ENCODE measurements around the gene DNAAF3.

The DNAAF3 gene

GRCh38 chr19:55158848-55159749 is 7.3 kb downstream of the DNAAF3 start:
- H3K4me3 ChIP-seq (ENCODE audit: low read length, poor library complexity, severe bottlenecking) = no peak overlapping the region
- no peaks in the 10 kb centered on the region for H3K9me3 ChIP-seq (ENCODE audit: insufficient read depth, low read depth, low read length)
- H3K27me3 ChIP-seq (ENCODE audit: insufficient read depth, low read length, poor library complexity, severe bottlenecking) = no peaks in the 10 kb centered on the region
- TF ChIP-seq CTCF (conservative IDR thresholded peaks at IDR 0.05; ENCODE audit: low read length) = no peak
- no peak for TF ChIP-seq EZH2phosphoT487 (IDR thresholded peaks at IDR 0.05; ENCODE audit: borderline replicate concordance)
- no peak overlapping the region for H3K4me2 ChIP-seq (ENCODE audit: low read depth, low read length, poor library complexity, severe bottlenecking)
- no peaks in the 10 kb centered on the region for H4K20me1 ChIP-seq (ENCODE audit: insufficient read depth, low read length, poor library complexity, severe bottlenecking)
- no peaks in the 10 kb centered on the region for H3K79me2 ChIP-seq (ENCODE audit: insufficient read depth, low read length)
- H3F3A ChIP-seq (ENCODE audit: low read depth) = no peaks in the 10 kb centered on the region
- peaks cover 1% of the 10 kb centered on the region for H3K4me1 ChIP-seq (ENCODE audit: insufficient read depth, low read length, poor library complexity, severe bottlenecking)
- no peaks in the 10 kb centered on the region for H3K9me2 ChIP-seq (replicated peaks; ENCODE audit: low read depth, low read length)
- no peak overlapping the region for H3K9ac ChIP-seq (ENCODE audit: low read depth, low read length, poor library complexity, severe bottlenecking)
- H3K36me3 ChIP-seq (ENCODE audit: insufficient read depth, low read length) = no peaks in the 10 kb centered on the region
- H2AFZ ChIP-seq (ENCODE audit: low read length) = no peak overlapping the region

- Histone ChIP-seq H3K36me3 (ENCODE audit: insufficient read depth, low read length) (no peaks in the 10 kb centered on the region), H3K4me2 (ENCODE audit: low read depth, low read length, poor library complexity, severe bottlenecking) (no peak overlapping the region), H3F3A (ENCODE audit: low read depth) (peaks cover 5% of the 10 kb centered on the region; the same call in 1 of the 2 replicates), H4K20me1 (ENCODE audit: insufficient read depth, low read length, poor library complexity, severe bottlenecking) (no peaks in the 10 kb centered on the region), H3K4me3 (ENCODE audit: low read length, poor library complexity, severe bottlenecking) (no peak overlapping the region), H3K9me2 (replicated peaks; ENCODE audit: low read depth, low read length) (no peaks in the 10 kb centered on the region), H3K4me1 (ENCODE audit: insufficient read depth, low read length, poor library complexity, severe bottlenecking) (peaks cover 8% of the 10 kb centered on the region), H3K9ac (ENCODE audit: low read depth, low read length, poor library complexity, severe bottlenecking) (no peak overlapping the region), H2AFZ (ENCODE audit: low read length) (no peak overlapping the region), H3K9me3 (ENCODE audit: insufficient read depth, low read depth, low read length) (no peaks in the 10 kb centered on the region), H3K27me3 (ENCODE audit: insufficient read depth, low read length, poor library complexity, severe bottlenecking) (no peaks in the 10 kb centered on the region), H3K79me2 (ENCODE audit: insufficient read depth, low read length) (no peaks in the 10 kb centered on the region)
- no peak for TF ChIP-seq EZH2phosphoT487 (IDR thresholded peaks at IDR 0.05; ENCODE audit: borderline replicate concordance)
- TF ChIP-seq CTCF (conservative IDR thresholded peaks at IDR 0.05; ENCODE audit: low read length) = no peak
Observed at GRCh38 chr19:55158423-55158822, 8.0 kb downstream of the DNAAF3 start.

GRCh38 chr19:55157064-55157908 is 9.1 kb downstream of the DNAAF3 start, which contains the start of gene TNNI3:
TSS of gene TNNI3 (minus strand) at chr19:55157732. CDS start at chr19:55157589, 143 bp downstream.
- no peak within 1 kb of the TSS for H3K9ac ChIP-seq (ENCODE audit: low read depth, low read length, poor library complexity, severe bottlenecking)
- H3K4me3 ChIP-seq (ENCODE audit: low read length, poor library complexity, severe bottlenecking) = no peak within 1 kb of the TSS
- peaks cover 8% of the 10 kb centered on the region; the same call in 1 of the 2 replicates for H3F3A ChIP-seq (ENCODE audit: low read depth)
- H3K9me2 ChIP-seq (replicated peaks; ENCODE audit: low read depth, low read length) = no peaks in the 10 kb centered on the region
- H3K9me3 ChIP-seq (ENCODE audit: insufficient read depth, low read depth, low read length) = no peaks in the 10 kb centered on the region
- H3K79me2 ChIP-seq (ENCODE audit: insufficient read depth, low read length) = no peaks in the 10 kb centered on the region
- H3K36me3 ChIP-seq (ENCODE audit: insufficient read depth, low read length) = no peaks in the 10 kb centered on the region
- H3K27me3 ChIP-seq (ENCODE audit: insufficient read depth, low read length, poor library complexity, severe bottlenecking) = no peaks in the 10 kb centered on the region
- H3K4me1 ChIP-seq (ENCODE audit: insufficient read depth, low read length, poor library complexity, severe bottlenecking) = peaks cover 13% of the 10 kb centered on the region
- no peak for TF ChIP-seq EZH2phosphoT487 (IDR thresholded peaks at IDR 0.05; ENCODE audit: borderline replicate concordance)
- TF ChIP-seq CTCF (conservative IDR thresholded peaks at IDR 0.05; ENCODE audit: low read length) = no peak
- H3K4me2 ChIP-seq (ENCODE audit: low read depth, low read length, poor library complexity, severe bottlenecking) = no peak within 1 kb of the TSS
- no peak within 1 kb of the TSS for H2AFZ ChIP-seq (ENCODE audit: low read length)
- no peaks in the 10 kb centered on the region for H4K20me1 ChIP-seq (ENCODE audit: insufficient read depth, low read length, poor library complexity, severe bottlenecking)

Data from Loucy (cell line).